Calu3 (cell line): ENCODE results near the gene TMEM232. TPM values are rescaled to one million over a fixed set of nuclear protein-coding genes. Genes with fewer than 3 reads are reported as not detected.

Source experiments
- BruUV-seq: library from RNA; stranded (reverse); fragments of 400-500 nt; replicated peaks from 2 replicates; lab custom pipeline; 2021; lab: Mats Ljungman, UMichigan
- CTCF ChIA-PET: fragments of 300-600 bp; sonication (Branson Sonifier 250); formaldehyde crosslinking; loops from one replicate; lab custom pipeline; 2022; ENCODE audit warnings: antibody characterized with exemption; lab: Charles Lee
- DNase-seq: peaks from one replicate; pipeline ENCODE4 v3.0.0; 2022
- H3K27ac Mint-ChIP-seq: one replicate; pipeline ENCODE4 v1.8.0; 2022; ENCODE audit warnings: mixed read lengths; ENCODE audit not compliant: unreplicated experiment
- H3K27me3 Mint-ChIP-seq: one replicate; pipeline ENCODE4 v1.8.0; 2022; ENCODE audit warnings: mixed read lengths; ENCODE audit not compliant: unreplicated experiment
- H3K36me3 Mint-ChIP-seq: one replicate; pipeline ENCODE4 v1.8.0; 2022; ENCODE audit warnings: mild to moderate bottlenecking, moderate library complexity, mixed read lengths; ENCODE audit not compliant: insufficient read depth, unreplicated experiment
- H3K4me1 Mint-ChIP-seq: one replicate; pipeline ENCODE4 v1.8.0; 2022; ENCODE audit warnings: mild to moderate bottlenecking, low read depth, mixed read lengths; ENCODE audit not compliant: unreplicated experiment
- H3K4me3 Mint-ChIP-seq: one replicate; pipeline ENCODE4 v1.8.0; 2022; ENCODE audit warnings: mild to moderate bottlenecking, low read depth, moderate library complexity, mixed read lengths; ENCODE audit not compliant: unreplicated experiment
- H3K9me3 Mint-ChIP-seq: one replicate; pipeline ENCODE4 v1.8.0; 2022; ENCODE audit warnings: low read depth, mixed read lengths; ENCODE audit not compliant: unreplicated experiment
- CTCF ChIP-seq: fragments of 200-600 bp; IDR thresholded peaks from one replicate; pipeline ENCODE4 v1.8.0; 2022; ENCODE audit warnings: antibody characterized with exemption; ENCODE audit not compliant: unreplicated experiment
- intact Hi-C: fragments of 100-400 bp; cut with micrococcal nuclease; formaldehyde crosslinking; loops from one replicate; pipeline ENCODE4 v1.10.0; 2022; ENCODE audit not compliant: unreplicated experiment
- total RNA-seq: library from RNA; stranded (reverse); gene quantifications from 2 replicates; pipeline ENCODE4 v1.2.3, GENCODE V29; 2022

TMEM232 gene
- total RNA-seq, 1 experiment from 2014 or later: 1.6 TPM

- CTCF ChIA-PET: no interaction called here
Measured at GRCh38 chr5:110752953-110753352, 26.5 kb upstream of the TMEM232 start.

GRCh38 chr5:110751902-110752762 lies 25.7 kb upstream of the TMEM232 start:
- BruUV-seq: no TSS peak
- no peak for DNase-seq
- Mint-ChIP-seq H3K27ac (no peak overlapping the region), H3K27me3 (no peaks in the 10 kb centered on the region), H3K36me3 (no peaks in the 10 kb centered on the region), H3K4me1 (no peaks in the 10 kb centered on the region), H3K4me3 (no peak overlapping the region), H3K9me3 (no peaks in the 10 kb centered on the region)
- no peak for TF ChIP-seq CTCF
- CTCF ChIA-PET: no interaction called here
- intact Hi-C loops: loop anchor here (10.0 kb wide), 2 partner anchors 343 to 523 kb away; partner anchors contain the start of gene WDR36

More at GRCh38 chr5:110752953-110753352, 26.5 kb upstream of the TMEM232 start:
- Mint-ChIP-seq H3K9me3 (no peaks in the 10 kb centered on the region), H3K4me3 (no peak overlapping the region), H3K27ac (no peak overlapping the region), H3K4me1 (no peaks in the 10 kb centered on the region), H3K36me3 (no peaks in the 10 kb centered on the region), H3K27me3 (no peaks in the 10 kb centered on the region)
- intact Hi-C loops: loop anchor here (10.0 kb wide), 2 partner anchors 342 to 522 kb away; partner anchors contain the start of gene WDR36
- TF ChIP-seq CTCF: no peak
- DNase-seq: no peak
- BruUV-seq: no TSS peak

DNA sequence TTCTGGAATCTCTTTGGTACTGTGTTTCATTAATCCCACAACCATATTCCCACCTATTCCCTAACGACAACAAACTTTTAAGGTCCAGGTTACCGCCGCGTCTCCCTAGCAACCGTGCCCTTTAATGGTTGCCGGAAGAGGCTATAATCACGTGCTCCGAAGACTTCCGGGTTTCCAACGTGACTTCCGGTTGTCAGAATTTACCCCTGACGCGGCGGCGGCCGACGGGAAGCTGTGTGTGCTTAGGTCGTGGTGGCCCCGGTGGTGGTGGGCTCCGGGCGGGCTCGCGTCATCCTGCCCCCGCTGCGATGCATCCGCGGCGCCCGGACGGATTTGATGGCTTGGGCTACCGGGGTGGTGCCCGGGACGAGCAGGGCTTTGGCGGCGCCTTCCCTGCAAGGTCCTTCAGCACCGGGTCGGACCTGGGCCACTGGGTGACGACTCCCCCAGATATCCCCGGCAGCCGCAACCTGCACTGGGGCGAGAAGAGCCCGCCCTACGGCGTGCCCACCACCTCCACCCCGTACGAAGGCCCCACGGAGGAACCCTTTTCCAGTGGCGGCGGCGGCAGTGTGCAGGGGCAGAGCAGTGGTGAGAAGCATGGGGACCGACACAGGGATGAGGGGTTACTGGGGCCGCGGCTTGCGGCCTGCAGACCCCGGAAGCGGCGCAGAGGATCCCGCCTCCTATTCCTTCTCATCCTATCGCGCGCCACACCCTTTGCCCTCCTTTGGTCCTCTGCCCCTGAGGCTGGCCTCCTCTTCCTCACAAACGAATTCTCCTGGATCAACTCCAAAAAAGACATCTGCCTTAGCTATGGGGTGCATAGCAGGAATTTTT lies 12.6 kb upstream of the TMEM232 start, which contains the start of gene SLC25A46:
Gene SLC25A46, plus strand, starts transcription at position 196 of the 840 bp plus-strand sequence. Its CDS starts 113 bp downstream, at position 309.
- Mint-ChIP-seq H3K27me3 (no peaks in the 10 kb centered on the region), H3K4me3 (peak within 1 kb of the TSS; percentile 96), H3K9me3 (no peaks in the 10 kb centered on the region), H3K36me3 (peaks cover 25% of the 10 kb centered on the region), H3K27ac (peak within 1 kb of the TSS; percentile 94), H3K4me1 (peaks cover 18% of the 10 kb centered on the region)
- BruUV-seq: no TSS peak
- no peak for TF ChIP-seq CTCF
- intact Hi-C loops: no loop called here
- peak; percentile 86 for DNase-seq
- CTCF ChIA-PET: no interaction called here

- Mint-ChIP-seq H3K27me3 (no peaks in the 10 kb centered on the region), H3K4me1 (peaks cover 18% of the 10 kb centered on the region), H3K4me3 (peak overlapping the region; percentile 96), H3K27ac (peak overlapping the region; percentile 94), H3K36me3 (peaks cover 25% of the 10 kb centered on the region), H3K9me3 (no peaks in the 10 kb centered on the region)
- DNase-seq: no peak
- intact Hi-C loops: no loop called here
- no peak for TF ChIP-seq CTCF
- BruUV-seq: TSS peak; percentile 82
- CTCF ChIA-PET: no interaction called here
Measured at GRCh38 chr5:110738503-110738811, 12.0 kb upstream of the TMEM232 start.
